HepG2 (cell line): Measurements from ENCODE around the gene WRAP73. TPM values are rescaled to one million over a fixed set of nuclear protein-coding genes. Genes with fewer than 3 reads are reported as not detected.
A peak's percentile ranks its signal among the peaks of the same experiment; 100 is the strongest.

Source experiments
- AFF4 ChIP-seq: sonication (generic); formaldehyde crosslinking; IDR thresholded peaks from 2 replicates; pipeline ENCODE4 v1.4.0; 2020; ENCODE audit warnings: missing genetic modification reagents
- DMAP1 ChIP-seq: IDR thresholded peaks from 2 replicates; pipeline ENCODE4 v1.6.1; 2016
- EP300 ChIP-seq, 3 experiments: sonication (generic) in 1 of 3; formaldehyde crosslinking in 1 of 3; IDR thresholded peaks; 2 replicates each; pipeline versions ENCODE4 v1.5.1 to v1.6.1; 2011 to 2020; ENCODE audit warnings: low read depth in 2 of 3, low read length in 2 of 3, borderline replicate concordance in 1 of 3, improper control_type of control experiment in 1 of 3, mild to moderate bottlenecking in 1 of 3, missing genetic modification reagents in 1 of 3, moderate library complexity in 1 of 3
- GPN1 ChIP-seq: sonication (generic); formaldehyde crosslinking; IDR thresholded peaks from 2 replicates; pipeline ENCODE4 v1.5.1; 2020; ENCODE audit warnings: missing genetic modification reagents, borderline replicate concordance
- HMG20B ChIP-seq: conservative IDR thresholded peaks from 2 replicates; pipeline ENCODE4 v1.6.1; 2016; ENCODE audit warnings: missing genetic modification reagents, missing compliant biosample characterization
- HNRNPL ChIP-seq: fragments of 200-400 bp; formaldehyde crosslinking; IDR thresholded peaks from 2 replicates; pipeline ENCODE4 v1.6.1; 2017; ENCODE audit warnings: mild to moderate bottlenecking, low read depth, low read length
- KMT2B ChIP-seq: IDR thresholded peaks from 2 replicates; pipeline ENCODE4 v1.6.1; 2016; ENCODE audit warnings: missing genetic modification reagents, missing compliant biosample characterization
- MTF2 ChIP-seq: sonication (generic); formaldehyde crosslinking; IDR thresholded peaks from 2 replicates; pipeline ENCODE4 v1.5.0; 2020; ENCODE audit warnings: missing genetic modification reagents, borderline replicate concordance
- NFKB2 ChIP-seq: sonication (generic); formaldehyde crosslinking; IDR thresholded peaks from 2 replicates; pipeline ENCODE4 v1.4.0; 2020; ENCODE audit warnings: missing genetic modification reagents, borderline replicate concordance
- POLR2G ChIP-seq: fragments of 200-400 bp; formaldehyde crosslinking; IDR thresholded peaks from 2 replicates; pipeline ENCODE4 v1.6.1; 2018; ENCODE audit warnings: mild to moderate bottlenecking, low read depth, low read length, moderate library complexity
- SAP130 ChIP-seq: IDR thresholded peaks from 2 replicates; pipeline ENCODE4 v1.6.1; 2016; ENCODE audit warnings: low read depth
- SMAD3 ChIP-seq: sonication (generic); formaldehyde crosslinking; IDR thresholded peaks from 2 replicates; pipeline ENCODE4 v1.4.0; 2020; ENCODE audit warnings: missing genetic modification reagents
- SOX13 ChIP-seq, 3 experiments: fragments of 450-650 bp in 1 of 3; sonication (generic) in 1 of 3; formaldehyde crosslinking in 1 of 3; IDR thresholded peaks in 2 of 3; conservative IDR thresholded peaks in 1 of 3; 2 replicates each; pipeline versions ENCODE4 v1.5.0 to v1.6.1; 2016 to 2020; ENCODE audit warnings: antibody characterized with exemption in 1 of 3, mild to moderate bottlenecking in 1 of 3, missing compliant biosample characterization in 1 of 3, missing genetic modification reagents in 1 of 3, moderate library complexity in 1 of 3
- SOX5 ChIP-seq: IDR thresholded peaks from 2 replicates; pipeline ENCODE4 v1.6.1; 2016; ENCODE audit warnings: borderline replicate concordance
- STAG1 ChIP-seq: sonication (generic); formaldehyde crosslinking; IDR thresholded peaks from 2 replicates; pipeline ENCODE4 v1.4.0; 2020; ENCODE audit warnings: missing genetic modification reagents
- U2AF2 ChIP-seq: fragments of 200-400 bp; formaldehyde crosslinking; IDR thresholded peaks from 2 replicates; pipeline ENCODE4 v1.6.1; 2017; ENCODE audit warnings: low read depth, mild to moderate bottlenecking, low read length
- ZBTB37 ChIP-seq: sonication (generic); formaldehyde crosslinking; IDR thresholded peaks from 2 replicates; pipeline ENCODE4 v1.4.0; 2020; ENCODE audit warnings: mild to moderate bottlenecking, missing genetic modification reagents
- ZBTB7A ChIP-seq: sonication (generic); formaldehyde crosslinking; IDR thresholded peaks from 2 replicates; pipeline ENCODE4 v1.8.0; 2022; ENCODE audit warnings: mild to moderate bottlenecking, missing genetic modification reagents
- ZC3H4 ChIP-seq: sonication (generic); formaldehyde crosslinking; IDR thresholded peaks from 2 replicates; pipeline ENCODE4 v1.4.0; 2020; ENCODE audit warnings: missing genetic modification reagents, borderline replicate concordance
- ZKSCAN8 ChIP-seq: IDR thresholded peaks from 2 replicates; pipeline ENCODE4 v1.6.1; 2016; ENCODE audit warnings: borderline replicate concordance, missing genetic modification reagents, missing compliant biosample characterization
- ZSCAN9 ChIP-seq: IDR thresholded peaks from 2 replicates; pipeline ENCODE4 v1.6.1; 2016; ENCODE audit warnings: borderline replicate concordance
- polyA plus RNA-seq, 8 experiments: library from polyadenylated mRNA; depleted of rRNA in 3 of 8; stranded (reverse) in 7 of 8; unstranded in 1 of 8; fragments of >200 nt; fragmentation: Illumina TruSeq in 4 of 8; extraction: Trizol in 4 of 8; gene quantifications; 2 replicates each; pipeline versions ENCODE4 v1.2.1 to v1.2.3, GENCODE V29; 2011 to 2016; ENCODE audit warnings: low read depth in 4 of 8, missing spikeins in 1 of 8, mixed read lengths in 1 of 8; ENCODE audit not compliant: insufficient read depth in 1 of 8
- total RNA-seq, 5 experiments: library from RNA; depleted of rRNA; stranded (reverse); fragments of >200 nt; fragmentation: Illumina TruSeq; extraction: Trizol; gene quantifications; 2 replicates each; pipeline ENCODE4 v1.2.3, GENCODE V29; 2016; ENCODE audit warnings: low read depth in 1 of 5
- TF ChIP-seq, protein P1 (sequence below): IDR thresholded peaks from 2 replicates; pipeline ENCODE4 v1.6.1; 2012; ENCODE audit warnings: inconsistent platforms

The WRAP73 gene
- total and polyA plus RNA-seq, 2 of the 13 experiments (the other 11 are each of a cell fraction or from before 2014, with no cell fraction given), result 18.1 to 40.4 TPM

DNA sequence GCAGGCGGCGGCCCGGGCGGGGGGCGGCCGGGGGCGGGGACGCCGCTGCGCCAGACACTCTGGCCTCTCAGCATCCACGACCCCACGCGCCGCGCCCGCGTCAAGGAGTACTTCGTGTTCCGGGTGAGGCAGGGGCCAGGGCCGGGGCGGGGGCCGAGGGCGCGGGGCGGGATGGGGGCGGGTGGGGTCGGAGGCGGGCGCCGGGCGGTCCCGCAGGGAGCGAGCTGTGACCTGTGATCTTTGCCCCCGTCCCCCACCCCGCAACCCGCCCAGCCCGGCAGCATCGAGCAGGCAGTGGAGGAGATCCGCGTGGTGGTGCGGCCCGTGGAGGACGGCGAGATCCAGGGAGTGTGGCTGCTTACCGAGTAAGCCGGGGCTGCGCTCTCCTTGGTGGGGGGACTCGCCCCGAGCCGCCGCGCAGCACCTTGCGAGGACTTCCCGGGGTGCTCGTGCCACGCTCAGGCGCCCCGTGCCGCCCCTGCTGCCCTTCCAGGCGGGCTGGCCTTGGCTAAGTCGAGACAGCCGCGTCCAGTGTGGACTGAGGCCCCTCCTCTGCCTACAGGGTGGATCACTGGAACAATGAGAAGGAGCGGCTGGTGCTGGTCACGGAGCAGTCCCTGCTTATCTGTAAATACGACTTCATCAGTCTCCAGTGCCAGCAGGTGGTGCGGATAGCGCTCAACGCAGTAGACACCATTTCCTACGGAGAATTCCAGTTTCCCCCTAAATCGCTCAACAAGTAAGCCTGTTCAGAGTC is 24.6 kb downstream of the WRAP73 start (continued):
- 0 out of 2 replicates have a peak, but pooled peaks have one; percentile 62 for TF ChIP-seq MTF2 (CRISPR knock-in tag)
- TF ChIP-seq, protein P1, sequence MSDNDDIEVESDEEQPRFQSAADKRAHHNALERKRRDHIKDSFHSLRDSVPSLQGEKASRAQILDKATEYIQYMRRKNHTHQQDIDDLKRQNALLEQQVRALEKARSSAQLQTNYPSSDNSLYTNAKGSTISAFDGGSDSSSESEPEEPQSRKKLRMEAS, result peak; percentile 80
- TF ChIP-seq KMT2B (CRISPR knock-in tag), result no peak
- no peak for TF ChIP-seq SOX13 (IDR thresholded peaks at IDR 0.05)
- peak in 1 of 2 experiments; percentile 62; a peak in 2 of 4 replicates for TF ChIP-seq SOX13 (CRISPR knock-in tag; conservative IDR thresholded peaks at IDR 0.05 in 1 of 2, IDR thresholded peaks at IDR 0.05 in 1 of 2)
- TF ChIP-seq GPN1 (CRISPR knock-in tag), result no peak
- no peak for TF ChIP-seq ZSCAN9
- no peak for TF ChIP-seq ZBTB37 (CRISPR knock-in tag)
- TF ChIP-seq SOX5 (CRISPR knock-in tag), result peak; percentile 33; the same call in 1 of the 2 replicates
- TF ChIP-seq ZKSCAN8, result no peak
- peak; percentile 76 for TF ChIP-seq POLR2G
- TF ChIP-seq EP300 (IDR thresholded peaks at IDR 0.05; ENCODE audit: low read depth in 2 of 2, low read length in 2 of 2), result no peak
- TF ChIP-seq EP300 (CRISPR knock-in tag; IDR thresholded peaks at IDR 0.05; ENCODE audit: borderline replicate concordance), result no peak
- TF ChIP-seq SMAD3 (CRISPR knock-in tag), result no peak
- TF ChIP-seq HNRNPL, result peak; percentile 48; the same call in 1 of the 2 replicates
- peak; percentile 38; the same call in 1 of the 2 replicates for TF ChIP-seq NFKB2
- TF ChIP-seq AFF4 (CRISPR knock-in tag), result no peak
- TF ChIP-seq HMG20B, result no peak
- no peak for TF ChIP-seq U2AF2
- TF ChIP-seq ZBTB7A (CRISPR knock-in tag), result no peak; the same call in 1 of the 2 replicates
- TF ChIP-seq SAP130 (CRISPR knock-in tag), result peak; percentile 69
- TF ChIP-seq ZC3H4, result no peak; the same call in 1 of the 2 replicates
- peak; percentile 87 for TF ChIP-seq DMAP1 (CRISPR knock-in tag)
- TF ChIP-seq STAG1 (CRISPR knock-in tag), result no peak
